ENCODE results near the gene FARSA.
"Not testable (repeated sequence)": the region's sequence is repeated elsewhere in the genome, so short reads cannot be mapped to it uniquely, and the experiment has no call there.

Gene FARSA

DNA sequence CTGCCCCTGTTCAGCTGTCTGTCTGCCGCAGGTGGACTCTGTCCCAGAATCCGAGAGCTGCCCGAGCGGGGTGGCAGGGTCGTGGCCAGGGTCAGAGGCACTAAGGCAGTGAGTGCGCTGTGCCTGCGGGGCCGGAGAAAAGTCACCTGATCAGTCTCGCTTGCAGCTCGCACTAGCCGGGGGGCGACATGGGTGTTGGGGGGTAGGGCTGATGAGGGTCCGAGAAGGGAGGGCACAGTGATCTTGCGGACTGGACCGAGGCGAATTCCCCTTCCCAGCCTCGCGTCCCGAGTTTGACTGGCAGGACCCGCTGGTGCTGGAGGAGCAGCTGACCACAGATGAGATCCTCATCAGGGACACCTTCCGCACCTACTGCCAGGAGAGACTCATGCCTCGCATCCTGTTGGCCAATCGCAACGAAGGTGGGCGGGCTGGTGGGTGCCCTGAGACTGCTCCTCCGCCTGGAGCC is 41.9 kb downstream of the FARSA start:
- no peak for DNase-seq (ENCODE audit: low read depth in 2 of 2, low spot score in 1 of 2)

DNA sequence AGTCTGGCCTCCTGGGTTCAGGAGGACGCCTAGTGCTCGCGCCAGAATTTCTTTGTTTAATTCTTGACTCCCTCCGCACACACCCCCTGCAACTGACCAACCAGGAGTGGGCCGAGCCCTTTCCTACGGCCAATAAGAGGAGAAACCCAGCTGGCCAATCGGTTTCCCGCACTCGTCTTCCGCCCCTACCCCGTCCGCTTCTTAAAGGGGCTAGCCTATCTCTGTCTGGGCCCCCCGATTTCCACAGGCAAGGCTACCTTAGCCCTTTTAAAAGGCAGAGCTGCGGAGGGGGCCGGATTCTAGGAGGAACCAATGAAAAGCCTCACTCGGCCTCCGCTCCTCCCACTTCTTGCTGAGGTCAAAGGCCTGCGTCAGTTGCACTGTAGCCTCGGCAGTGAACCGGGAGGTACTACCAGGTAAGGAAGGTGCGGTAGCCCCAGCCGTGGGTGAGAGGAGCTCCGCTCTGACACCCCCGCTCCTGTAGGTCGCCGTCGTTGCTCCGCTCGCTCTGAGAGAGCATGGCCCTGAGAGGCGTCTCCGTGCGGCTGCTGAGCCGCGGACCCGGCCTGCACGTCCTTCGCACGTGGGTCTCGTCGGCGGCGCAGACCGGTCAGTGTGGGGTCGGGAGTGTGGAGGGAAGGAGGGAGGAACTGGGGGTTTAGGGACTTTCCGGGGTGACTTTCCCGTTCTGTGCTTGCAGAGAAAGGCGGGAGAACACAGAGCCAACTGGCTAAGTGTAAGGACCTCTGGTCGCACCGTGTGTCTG is 42.5 kb downstream of the FARSA start, which contains the start of gene GCDH:
Gene GCDH, plus strand, starts transcription at position 374 of the 766 bp plus-strand sequence. Its CDS starts 145 bp downstream, at position 519.
- peak; percentile 88 to 93 for DNase-seq (ENCODE audit: low read depth in 2 of 2, low spot score in 1 of 2)

GRCh38 chr19:12890299-12890786 is 43.2 kb downstream of the FARSA start:
- not testable (repeated sequence) for DNase-seq (ENCODE audit: low read depth in 2 of 2, low spot score in 1 of 2)

GRCh38 chr19:12888006-12888603 is 45.4 kb downstream of the FARSA start:
- no peak for DNase-seq (ENCODE audit: low read depth in 2 of 2, low spot score in 1 of 2)

- DNase-seq (ENCODE audit: low read depth in 2 of 2, low spot score in 1 of 2) = no peak
Observed at GRCh38 chr19:12886969-12887747, 46.4 kb downstream of the FARSA start, which contains the start of gene KLF1. Gene KLF1, minus strand, starts transcription at chr19:12887201. Its CDS starts 61 bp downstream, at chr19:12887140.

GRCh38 chr19:12886651-12886968 is 46.9 kb downstream of the FARSA start:
- no peak for DNase-seq (ENCODE audit: low read depth in 2 of 2, low spot score in 1 of 2)

DNA sequence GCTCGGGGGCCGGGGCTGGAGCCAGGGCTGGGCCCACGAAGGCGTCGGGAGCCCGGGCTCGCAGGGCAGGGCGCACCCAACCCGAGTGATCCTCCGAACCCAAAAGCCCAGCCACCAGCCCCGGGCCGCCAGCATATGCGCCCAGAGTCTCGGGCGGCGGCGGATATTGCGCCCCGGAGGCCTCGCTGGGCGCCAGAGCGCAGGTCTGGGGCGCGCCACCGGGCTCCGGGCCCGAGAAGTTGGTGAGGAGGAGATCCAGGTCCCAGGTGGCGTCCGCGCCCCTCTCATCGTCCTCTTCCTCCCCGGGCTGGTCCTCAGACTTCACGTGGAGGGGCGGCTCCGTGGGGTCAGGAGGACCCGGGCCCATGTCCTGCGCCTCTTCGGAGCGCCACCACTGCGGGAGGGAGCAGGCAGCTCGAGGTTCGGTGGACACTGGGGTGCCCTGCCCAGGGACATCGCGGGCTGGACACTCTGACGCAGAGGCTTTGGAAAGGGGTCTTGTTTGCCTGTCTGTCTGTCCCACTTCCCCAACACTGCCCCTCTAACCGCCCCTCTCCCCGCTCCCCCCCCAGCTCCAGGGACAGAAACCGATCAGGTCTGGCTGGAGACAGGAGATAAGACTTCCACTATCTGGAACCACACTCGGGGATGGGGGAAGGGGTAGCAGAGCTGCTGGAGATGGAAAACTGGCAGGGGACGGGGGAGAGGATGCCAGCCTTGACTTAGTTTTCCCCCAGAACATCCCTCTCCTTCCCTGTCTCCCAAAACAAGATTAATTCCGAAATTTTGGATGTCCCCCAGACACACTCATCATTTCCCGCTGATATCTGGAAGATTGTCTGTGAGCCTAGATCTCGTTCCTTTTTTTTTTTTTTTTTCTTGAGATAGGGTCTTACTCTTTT is 47.5 kb downstream of the FARSA start:
- no peak for DNase-seq (ENCODE audit: low read depth in 2 of 2, low spot score in 1 of 2)

DNA sequence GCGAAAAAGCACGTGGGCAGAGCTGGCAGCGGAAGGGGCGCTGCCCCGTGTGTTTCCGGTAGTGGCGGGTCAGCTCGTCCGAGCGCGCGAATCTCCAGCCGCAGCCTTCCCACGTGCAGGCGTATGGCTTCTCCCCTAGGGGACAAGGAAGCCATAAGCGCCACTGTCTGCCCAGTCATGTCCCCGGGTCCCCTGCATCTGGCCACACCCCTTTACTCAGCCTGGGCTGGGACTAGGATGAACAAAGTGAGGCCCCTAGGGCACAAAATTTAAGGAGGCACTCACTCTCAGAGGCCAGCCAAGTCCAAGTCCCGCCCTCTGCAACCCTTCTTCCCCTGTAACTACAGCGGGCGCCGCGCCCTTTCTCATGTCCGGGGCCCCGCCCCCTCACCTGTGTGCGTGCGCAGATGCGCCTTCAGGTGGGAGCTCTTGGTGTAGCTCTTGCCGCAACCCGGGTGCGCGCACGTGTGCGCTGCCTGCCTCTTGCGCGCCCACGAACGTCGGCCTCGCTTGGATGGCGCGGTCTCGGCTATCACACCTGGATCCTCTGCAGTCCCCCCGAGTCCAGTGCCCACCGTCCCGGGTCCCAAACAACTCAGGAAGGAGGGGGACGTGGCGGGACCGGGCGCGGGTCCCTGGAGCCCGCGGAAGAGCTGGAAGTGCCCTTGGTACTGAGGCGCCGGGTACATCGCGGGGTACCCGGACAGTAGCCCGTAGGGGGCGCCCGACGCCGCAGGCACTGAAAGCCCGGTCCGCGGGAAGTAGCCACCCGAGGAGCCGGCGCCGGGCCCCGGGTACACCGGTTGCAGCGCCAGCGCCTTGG is 48.4 kb downstream of the FARSA start:
- peak; percentile 64 to 76 for DNase-seq (ENCODE audit: low read depth in 2 of 2, low spot score in 1 of 2)

DNA sequence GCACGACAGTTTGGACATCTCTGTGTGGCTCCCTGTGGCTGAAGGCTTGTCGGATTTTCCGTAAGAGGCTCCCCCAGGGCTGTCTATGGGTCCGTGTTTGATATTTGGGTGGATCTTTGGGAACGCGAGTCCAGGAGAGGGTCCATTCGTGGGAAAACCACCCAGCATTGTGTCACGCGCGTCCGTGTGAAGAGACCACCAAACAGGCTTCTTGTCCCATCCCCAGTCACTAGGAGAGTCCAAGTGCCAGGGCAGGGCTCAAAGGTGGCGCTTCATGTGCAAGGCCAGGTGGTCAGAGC is 48.9 kb downstream of the FARSA start:
- DNase-seq (ENCODE audit: low read depth in 2 of 2, low spot score in 1 of 2) = no peak

DNA sequence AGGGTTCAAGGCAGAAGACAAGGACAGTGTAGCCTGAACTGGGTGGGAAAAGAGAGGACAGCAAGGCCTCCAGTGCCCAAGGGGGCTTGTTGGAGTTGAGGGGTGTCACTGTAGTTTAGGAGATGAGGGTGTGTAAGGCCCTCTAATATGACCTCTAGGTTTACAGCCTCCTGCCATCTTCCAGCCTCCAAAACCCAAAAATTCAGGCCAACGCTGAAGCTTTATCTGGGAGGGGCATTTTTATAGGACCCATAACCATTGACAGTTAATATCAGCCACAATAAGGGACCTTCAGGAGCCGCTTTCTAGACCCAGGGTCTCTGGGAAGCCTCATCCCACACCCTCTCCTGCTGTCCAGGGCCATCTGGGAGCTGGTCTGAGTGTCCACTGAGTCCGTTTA is 49.3 kb downstream of the FARSA start:
- no peak for DNase-seq (ENCODE audit: low read depth in 2 of 2, low spot score in 1 of 2)

DNA sequence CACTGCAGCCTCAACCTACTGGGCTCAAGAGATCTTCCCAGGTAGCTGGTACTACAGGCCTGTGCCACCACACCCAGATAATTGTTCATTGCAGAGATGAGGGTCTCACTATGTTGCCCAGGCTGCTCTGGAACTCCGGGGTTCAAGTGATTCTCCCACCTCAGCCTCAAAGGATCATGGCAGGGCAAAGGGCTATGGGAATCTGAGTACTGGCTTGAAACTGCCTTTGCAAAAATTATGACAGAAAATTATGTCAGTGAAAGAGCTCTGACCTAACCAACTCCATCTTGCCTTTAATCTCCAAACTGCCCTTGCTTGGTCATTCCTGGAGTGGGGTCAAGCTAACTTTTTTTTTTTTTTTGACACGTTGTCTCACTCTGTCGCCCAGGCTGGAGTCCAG is 50.9 kb downstream of the FARSA start:
- no peak for DNase-seq (ENCODE audit: low read depth in 2 of 2, low spot score in 1 of 2)

DNA sequence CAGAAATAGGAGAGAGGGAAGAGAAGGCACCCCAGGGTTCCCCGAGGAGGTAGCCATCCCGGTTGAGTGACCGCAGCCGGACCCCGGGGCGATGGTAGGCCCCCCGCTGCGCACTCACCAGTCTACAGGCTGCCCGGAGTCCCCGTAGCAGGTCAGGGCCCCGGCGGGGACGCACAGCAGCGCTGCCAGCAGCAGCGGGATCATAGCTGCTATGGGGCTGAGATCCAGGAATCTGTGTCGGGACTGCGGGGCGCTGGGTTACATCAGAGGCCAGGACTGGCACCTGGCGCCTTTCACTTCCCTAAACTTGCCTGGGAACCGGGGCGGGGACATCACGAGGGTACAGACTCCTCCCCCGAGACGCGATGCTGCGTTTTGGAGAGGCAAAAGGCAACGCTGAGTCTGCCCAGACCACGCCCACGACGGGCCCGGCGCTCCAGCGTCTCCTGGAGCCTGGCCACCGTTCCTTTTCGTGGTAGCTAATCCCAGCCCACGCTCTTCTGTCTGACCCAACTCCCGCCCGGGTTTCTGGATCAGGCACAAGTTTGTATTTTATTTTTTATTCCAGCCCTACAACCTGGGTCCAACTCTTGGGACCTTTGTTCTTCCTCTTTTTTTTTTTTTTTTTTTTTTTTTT is 52.2 kb downstream of the FARSA start, which contains the start of gene DNASE2:
Gene DNASE2, minus strand, starts transcription at position 278 of the 637 bp plus-strand sequence. Its CDS starts 74 bp downstream, at position 204.
- peak; percentile 72 to 77 for DNase-seq (ENCODE audit: low read depth in 2 of 2, low spot score in 1 of 2)

- no peak for DNase-seq (ENCODE audit: low read depth in 2 of 2, low spot score in 1 of 2)
Observed at GRCh38 chr19:12880551-12881171, 52.9 kb downstream of the FARSA start.

DNA sequence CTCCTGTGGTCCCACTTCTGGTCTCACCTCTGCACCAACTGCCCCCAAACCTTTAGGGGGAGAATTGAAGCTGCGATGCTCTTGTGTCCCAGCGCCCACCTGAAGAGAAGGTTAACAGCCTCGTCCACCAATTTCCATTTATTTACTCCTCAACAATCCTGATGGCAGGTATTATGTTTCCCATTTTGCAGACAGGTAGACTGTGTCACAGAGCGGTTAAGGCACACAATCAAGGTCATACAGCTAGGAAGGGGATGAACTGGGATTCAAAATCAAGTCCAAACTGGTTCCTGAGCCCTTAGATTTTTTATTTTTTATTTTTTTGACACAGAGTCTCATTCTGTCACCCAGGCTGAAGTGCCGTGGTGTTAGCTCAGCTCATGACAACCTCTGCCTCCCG is 58.4 kb downstream of the FARSA start:
- no peak for DNase-seq (ENCODE audit: low read depth in 2 of 2, low spot score in 1 of 2)

DNA sequence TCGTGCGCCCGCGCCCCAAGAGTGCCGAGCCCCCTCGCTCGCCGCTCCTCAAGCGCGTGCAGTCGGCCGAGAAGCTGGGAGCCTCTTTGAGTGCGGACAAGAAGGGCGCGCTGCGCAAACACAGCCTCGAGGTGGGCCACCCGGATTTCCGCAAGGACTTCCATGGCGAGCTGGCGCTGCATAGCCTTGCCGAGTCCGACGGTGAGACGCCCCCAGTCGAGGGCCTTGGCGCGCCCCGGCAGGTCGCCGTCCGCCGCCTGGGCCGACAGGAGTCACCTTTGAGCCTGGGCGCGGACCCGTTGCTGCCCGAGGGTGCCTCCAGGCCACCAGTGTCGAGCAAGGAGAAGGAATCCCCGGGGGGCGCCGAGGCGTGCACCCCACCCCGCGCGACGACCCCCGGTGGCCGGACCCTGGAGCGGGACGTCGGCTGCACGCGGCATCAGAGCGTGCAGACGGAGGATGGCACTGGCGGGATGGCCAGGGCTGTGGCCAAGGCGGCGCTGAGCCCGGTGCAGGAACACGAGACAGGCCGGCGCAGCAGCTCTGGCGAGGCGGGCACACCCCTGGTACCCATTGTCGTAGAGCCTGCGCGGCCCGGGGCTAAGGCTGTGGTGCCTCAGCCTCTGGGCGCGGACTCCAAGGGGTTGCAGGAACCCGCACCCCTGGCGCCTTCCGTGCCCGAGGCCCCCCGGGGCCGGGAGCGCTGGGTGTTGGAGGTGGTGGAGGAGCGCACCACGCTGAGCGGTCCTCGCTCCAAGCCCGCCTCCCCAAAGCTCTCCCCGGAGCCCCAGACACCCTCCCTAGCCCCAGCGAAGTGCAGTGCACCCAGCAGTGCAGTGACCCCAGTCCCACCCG is 59.4 kb downstream of the FARSA start:
- DNase-seq (ENCODE audit: low read depth in 2 of 2, low spot score in 1 of 2) = no peak

DNA sequence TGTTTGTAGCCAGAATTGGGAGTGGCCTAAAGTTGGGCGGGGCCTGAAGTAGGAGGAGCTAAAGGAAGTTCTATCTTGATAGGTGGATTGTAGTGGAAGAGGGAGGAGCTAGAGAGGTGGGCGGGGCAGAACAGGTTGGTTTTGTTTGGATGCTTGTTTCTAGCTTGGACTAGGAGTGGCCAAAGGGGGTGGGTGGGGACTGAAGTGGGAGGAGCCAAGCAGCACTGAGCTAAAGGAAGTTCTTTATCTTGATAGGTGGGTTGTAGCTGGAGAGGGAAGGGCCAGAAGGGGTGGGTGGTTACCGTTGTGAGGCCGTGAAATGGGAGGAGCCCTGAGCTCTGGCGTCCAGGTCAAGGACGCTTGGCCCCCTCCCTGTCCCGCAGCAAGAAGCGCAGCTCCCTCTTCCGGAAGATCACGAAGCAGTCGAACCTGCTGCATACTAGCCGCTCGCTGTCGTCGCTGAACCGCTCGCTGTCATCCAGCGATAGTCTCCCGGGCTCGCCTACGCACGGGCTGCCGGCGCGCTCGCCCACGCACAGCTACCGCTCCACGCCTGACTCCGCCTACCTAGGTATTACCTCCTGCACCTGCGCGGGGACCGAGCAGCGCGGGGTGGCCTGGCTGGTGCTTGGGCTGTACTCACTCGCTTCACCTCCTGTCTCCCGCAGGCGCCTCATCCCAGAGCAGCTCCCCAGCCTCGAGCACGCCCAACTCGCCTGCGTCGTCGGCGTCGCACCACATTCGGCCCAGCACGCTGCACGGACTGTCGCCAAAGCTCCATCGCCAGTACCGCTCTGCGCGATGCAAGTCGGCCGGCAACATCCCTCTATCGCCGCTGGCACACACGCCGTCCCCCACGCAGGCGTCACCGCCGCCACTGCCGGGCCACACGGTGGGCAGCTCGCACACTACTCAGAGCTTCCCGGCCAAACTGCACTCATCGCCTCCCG is 60.3 kb downstream of the FARSA start:
- DNase-seq (ENCODE audit: low read depth in 2 of 2, low spot score in 1 of 2) = peak in 1 of 2 donors; percentile 40
